ENCODE data around the gene REXO1. TPM values are rescaled to one million over a fixed set of nuclear protein-coding genes. Genes with fewer than 3 reads are reported as not detected.
A peak's percentile ranks its signal among the peaks of the same experiment; 100 is the strongest.

Gene REXO1
- total and polyA plus RNA-seq, 9 of the 15 experiments (the other 6 are each of a cell fraction or from before 2014, with no cell fraction given), result 0.04 to 63.3 (median 15.8) TPM

- Histone ChIP-seq H3K27me3 (ENCODE audit: control insufficient read depth in 2 of 2, insufficient read depth in 2 of 2, low read length in 2 of 2) (peaks cover 0 to 11% of the 10 kb centered on the region in 2 experiments; a peak in 2 of 5 replicates), H3K79me2 (ENCODE audit: control insufficient read depth, insufficient read depth, low read length) (no peaks in the 10 kb centered on the region), H3K27ac (ENCODE audit: extremely low read depth, low read depth, low read length) (no peak overlapping the region), H3K36me3 (ENCODE audit: control insufficient read depth, insufficient read depth, low read length) (no peaks in the 10 kb centered on the region), H3K9me1 (ENCODE audit: control insufficient read depth, insufficient read depth, low read length) (no peaks in the 10 kb centered on the region), H3K4me3 (no peak overlapping the region), H3K9ac (ENCODE audit: insufficient read depth in 1 of 2, low read depth in 2 of 2, low read length in 2 of 2) (no peak overlapping the region), H4K20me1 (replicated peaks; ENCODE audit: control insufficient read depth, insufficient read depth, low read length) (no peaks in the 10 kb centered on the region), H2AFZ (ENCODE audit: low read depth, low read length) (no peak overlapping the region), H3K4me2 (ENCODE audit: insufficient read depth, low read length) (no peak overlapping the region), H3K9me3 (replicated peaks; ENCODE audit: control insufficient read depth, insufficient read depth, low read depth, low read length) (peaks cover 9% of the 10 kb centered on the region), H3K4me1 (replicated peaks in 1 of 2; ENCODE audit: control insufficient read depth in 2 of 2, insufficient read depth in 2 of 2, low read length in 2 of 2) (peaks cover 9 to 46% of the 10 kb centered on the region in 2 experiments; a peak in 4 of 5 replicates)
- no peak for FAIRE-seq
- ChIA-PET POLR2A (no interaction called here), CTCF (ENCODE audit: low intra/inter-chr PET ratio) (interaction anchor here (1.8 kb wide), 1 partner anchor 99 kb away, joined by 5 read pairs; no protein-coding TSS in a partner anchor)
- no peak for TF ChIP-seq KDM5B (IDR thresholded peaks at IDR 0.05; ENCODE audit: insufficient replicate concordance, low read depth, low read length)
- TF ChIP-seq TBL1XR1 (IDR thresholded peaks at IDR 0.05; ENCODE audit: low read length in 2 of 2), result no peak
- no peak for TF ChIP-seq ELF1 (tag; IDR thresholded peaks at IDR 0.05)
- no peak for TF ChIP-seq FOXP1 (CRISPR knock-in tag; IDR thresholded peaks at IDR 0.05)
- TF ChIP-seq CBX1 (IDR thresholded peaks at IDR 0.05; ENCODE audit: low read depth), result 0 out of 2 replicates have a peak, but pooled peaks have one; percentile 1
- in situ Hi-C loops (cut with MboI) (loop anchor here (5.0 to 10.0 kb wide), 2 partner anchors 97 to 225 kb away; no protein-coding TSS in a partner anchor), intact Hi-C loops (cut with micrococcal nuclease) (loop anchor here (5.0 to 10.0 kb wide), 2 partner anchors 162 to 225 kb away; partner anchors contain the start of gene UQCR11)
- ATAC-seq, result no peak
- WGBS (ENCODE audit: insufficient coverage, low coverage, missing lambda C conversion rate), result under 1% methylated on average over 11 of the region's 12 CpGs
- DNase-seq (ENCODE audit: extremely low read depth in 1 of 4, low spot score in 3 of 4), result no peak
- BruUV-seq (replicated peaks), result no TSS peak
Observed at GRCh38 chr19:1769645-1769985, 78.7 kb downstream of the REXO1 start.

Data from K562 (cell line).